ENCODE results near the gene GRID1. TPM values are rescaled to one million over a fixed set of nuclear protein-coding genes. Genes with fewer than 3 reads are reported as not detected.

The GRID1 gene
- total RNA-seq, 1 experiment from 2014 or later = 0.37 TPM

DNA sequence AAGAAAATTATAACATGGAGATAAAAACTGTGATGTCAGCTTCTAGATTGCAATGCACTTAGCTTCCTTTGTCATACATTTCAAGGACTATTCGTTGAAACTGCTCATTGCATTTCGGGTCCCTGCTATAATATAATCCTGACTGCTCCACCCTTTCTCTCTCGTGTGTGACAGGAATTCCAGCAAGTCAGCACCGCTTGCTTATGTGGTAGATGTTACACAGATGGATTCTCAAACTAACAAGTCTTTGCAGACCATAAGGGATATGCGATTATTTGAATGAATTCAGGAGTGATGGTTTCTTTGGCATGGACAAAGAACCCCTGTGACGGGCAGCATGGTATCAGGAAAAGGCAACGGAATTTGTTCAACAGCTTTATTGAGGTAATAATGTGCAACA, 184.0 kb downstream of the GRID1 start:
- no peaks in the 10 kb centered on the region for H3K27me3 Mint-ChIP-seq (ENCODE audit: low read depth)
- ChIA-PET CTCF (interaction anchor here (1.2 to 2.1 kb wide), 3 partner anchors 71 to 185 kb away, joined by 3 to 8 read pairs (median 3); no protein-coding TSS in a partner anchor), POLR2A (no interaction called here)
- H3K4me1 Mint-ChIP-seq = no peaks in the 10 kb centered on the region
- H3K36me3 Mint-ChIP-seq = no peaks in the 10 kb centered on the region
- H3K4me3 Mint-ChIP-seq = no peak overlapping the region
- ATAC-seq (no peak), DNase-seq (ENCODE audit: low spot score) (no peak)
- TF ChIP-seq, protein P1, sequence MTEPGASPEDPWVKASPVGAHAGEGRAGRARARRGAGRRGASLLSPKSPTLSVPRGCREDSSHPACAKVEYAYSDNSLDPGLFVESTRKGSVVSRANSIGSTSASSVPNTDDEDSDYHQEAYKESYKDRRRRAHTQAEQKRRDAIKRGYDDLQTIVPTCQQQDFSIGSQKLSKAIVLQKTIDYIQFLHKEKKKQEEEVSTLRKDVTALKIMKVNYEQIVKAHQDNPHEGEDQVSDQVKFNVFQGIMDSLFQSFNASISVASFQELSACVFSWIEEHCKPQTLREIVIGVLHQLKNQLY (CRISPR knock-in tag; IDR thresholded peaks at IDR 0.05) = no peak
- TF ChIP-seq CBFB (CRISPR knock-in tag; IDR thresholded peaks at IDR 0.05; ENCODE audit: low read depth) = no peak
- TF ChIP-seq, protein P2, sequence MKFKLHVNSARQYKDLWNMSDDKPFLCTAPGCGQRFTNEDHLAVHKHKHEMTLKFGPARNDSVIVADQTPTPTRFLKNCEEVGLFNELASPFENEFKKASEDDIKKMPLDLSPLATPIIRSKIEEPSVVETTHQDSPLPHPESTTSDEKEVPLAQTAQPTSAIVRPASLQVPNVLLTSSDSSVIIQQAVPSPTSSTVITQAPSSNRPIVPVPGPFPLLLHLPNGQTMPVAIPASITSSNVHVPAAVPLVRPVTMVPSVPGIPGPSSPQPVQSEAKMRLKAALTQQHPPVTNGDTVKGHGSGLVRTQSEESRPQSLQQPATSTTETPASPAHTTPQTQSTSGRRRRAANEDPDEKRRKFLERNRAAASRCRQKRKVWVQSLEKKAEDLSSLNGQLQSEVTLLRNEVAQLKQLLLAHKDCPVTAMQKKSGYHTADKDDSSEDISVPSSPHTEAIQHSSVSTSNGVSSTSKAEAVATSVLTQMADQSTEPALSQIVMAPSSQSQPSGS (CRISPR knock-in tag; IDR thresholded peaks at IDR 0.05; ENCODE audit: borderline replicate concordance, low read depth) = no peak
- no peak for TF ChIP-seq RELA (CRISPR knock-in tag; IDR thresholded peaks at IDR 0.05; ENCODE audit: borderline replicate concordance)
- TF ChIP-seq FOXK1 (CRISPR knock-in tag; IDR thresholded peaks at IDR 0.05) = no peak
- TF ChIP-seq STAT6 (CRISPR knock-in tag; conservative IDR thresholded peaks at IDR 0.05; ENCODE audit: low read depth) = no peak
- no peak for TF ChIP-seq FOXP4 (CRISPR knock-in tag; IDR thresholded peaks at IDR 0.05)
- no peak for TF ChIP-seq ZNF396 (CRISPR knock-in tag; IDR thresholded peaks at IDR 0.05; ENCODE audit: borderline replicate concordance)
- no peak for TF ChIP-seq IRF2 (CRISPR knock-in tag; IDR thresholded peaks at IDR 0.05; ENCODE audit: borderline replicate concordance, low read depth)
- TF ChIP-seq ZNF512 (CRISPR knock-in tag; IDR thresholded peaks at IDR 0.05; ENCODE audit: borderline replicate concordance) = no peak
- TF ChIP-seq CREB1 (CRISPR knock-in tag; IDR thresholded peaks at IDR 0.05) = no peak
- TF ChIP-seq, protein P3, sequence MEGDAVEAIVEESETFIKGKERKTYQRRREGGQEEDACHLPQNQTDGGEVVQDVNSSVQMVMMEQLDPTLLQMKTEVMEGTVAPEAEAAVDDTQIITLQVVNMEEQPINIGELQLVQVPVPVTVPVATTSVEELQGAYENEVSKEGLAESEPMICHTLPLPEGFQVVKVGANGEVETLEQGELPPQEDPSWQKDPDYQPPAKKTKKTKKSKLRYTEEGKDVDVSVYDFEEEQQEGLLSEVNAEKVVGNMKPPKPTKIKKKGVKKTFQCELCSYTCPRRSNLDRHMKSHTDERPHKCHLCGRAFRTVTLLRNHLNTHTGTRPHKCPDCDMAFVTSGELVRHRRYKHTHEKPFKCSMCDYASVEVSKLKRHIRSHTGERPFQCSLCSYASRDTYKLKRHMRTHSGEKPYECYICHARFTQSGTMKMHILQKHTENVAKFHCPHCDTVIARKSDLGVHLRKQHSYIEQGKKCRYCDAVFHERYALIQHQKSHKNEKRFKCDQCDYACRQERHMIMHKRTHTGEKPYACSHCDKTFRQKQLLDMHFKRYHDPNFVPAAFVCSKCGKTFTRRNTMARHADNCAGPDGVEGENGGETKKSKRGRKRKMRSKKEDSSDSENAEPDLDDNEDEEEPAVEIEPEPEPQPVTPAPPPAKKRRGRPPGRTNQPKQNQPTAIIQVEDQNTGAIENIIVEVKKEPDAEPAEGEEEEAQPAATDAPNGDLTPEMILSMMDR (IDR thresholded peaks at IDR 0.05) = no peak
- TF ChIP-seq GRHL2 (CRISPR knock-in tag; IDR thresholded peaks at IDR 0.05; ENCODE audit: insufficient replicate concordance, severe bottlenecking) = no peak
- TF ChIP-seq FOXJ3 (CRISPR knock-in tag; IDR thresholded peaks at IDR 0.05; ENCODE audit: borderline replicate concordance) = no peak
- no peak for TF ChIP-seq GTF2I (CRISPR knock-in tag; conservative IDR thresholded peaks at IDR 0.05)
- no peak for TF ChIP-seq PRRX2 (CRISPR knock-in tag; IDR thresholded peaks at IDR 0.05)
- no peaks in the 10 kb centered on the region for H3K9me3 Mint-ChIP-seq
- H3K27ac Mint-ChIP-seq = no peak overlapping the region

All from WTC11 (cell line).